Epithelial cell of alveolus of lung (primary cell): Measurements from ENCODE around the gene IRAK4. TPM values are rescaled to one million over a fixed set of nuclear protein-coding genes. Genes with fewer than 3 reads are reported as not detected.

Experiments
- total RNA-seq: library from RNA; depleted of rRNA; stranded (reverse); fragments of >200 nt; gene quantifications from 2 replicates; pipeline ENCODE4 v1.2.1, GENCODE V29; 2015

IRAK4 gene
- total RNA-seq: 7.9 and 18.4 TPM in 2 replicates

GRCh38 chr12:43758728-43759563 lies at the start of gene IRAK4, which contains the start of gene PUS7L:
Gene IRAK4, plus strand, starts transcription at chr12:43758951. Its CDS starts 9,161 bp downstream, at chr12:43768112.
Gene PUS7L, minus strand, starts transcription at chr12:43758790. Its CDS starts 3,545 bp downstream, at chr12:43755245.

GRCh38 chr12:43805860-43806736 lies 47.3 kb downstream of the IRAK4 start, which contains the start of gene TWF1:
Gene TWF1, minus strand, starts transcription at chr12:43806317. Its CDS starts 72 bp downstream, at chr12:43806245.

GRCh38 chr12:43835656-43836474 lies 77.1 kb downstream of the IRAK4 start, which contains the start of gene TMEM117:
Gene TMEM117, plus strand, starts transcription at chr12:43836081.

Other genes starting within 250 kb of the IRAK4 start
- 0.24 TPM in 1 of 2 replicates, not detected in the other for gene ADAMTS20, start 206.7 kb upstream of the IRAK4 start, total RNA-seq
- gene PUS7L, start 161 bp upstream of the IRAK4 start, total RNA-seq: 9.3 and 13.6 TPM in 2 replicates
- gene TWF1, start 47.4 kb downstream of the IRAK4 start, total RNA-seq: 85.3 and 109 TPM in 2 replicates
- gene TMEM117, start 77.1 kb downstream of the IRAK4 start, total RNA-seq: 3.7 and 5.5 TPM in 2 replicates